Measurements from ENCODE around the gene CPNE7.

Gene CPNE7

DNA sequence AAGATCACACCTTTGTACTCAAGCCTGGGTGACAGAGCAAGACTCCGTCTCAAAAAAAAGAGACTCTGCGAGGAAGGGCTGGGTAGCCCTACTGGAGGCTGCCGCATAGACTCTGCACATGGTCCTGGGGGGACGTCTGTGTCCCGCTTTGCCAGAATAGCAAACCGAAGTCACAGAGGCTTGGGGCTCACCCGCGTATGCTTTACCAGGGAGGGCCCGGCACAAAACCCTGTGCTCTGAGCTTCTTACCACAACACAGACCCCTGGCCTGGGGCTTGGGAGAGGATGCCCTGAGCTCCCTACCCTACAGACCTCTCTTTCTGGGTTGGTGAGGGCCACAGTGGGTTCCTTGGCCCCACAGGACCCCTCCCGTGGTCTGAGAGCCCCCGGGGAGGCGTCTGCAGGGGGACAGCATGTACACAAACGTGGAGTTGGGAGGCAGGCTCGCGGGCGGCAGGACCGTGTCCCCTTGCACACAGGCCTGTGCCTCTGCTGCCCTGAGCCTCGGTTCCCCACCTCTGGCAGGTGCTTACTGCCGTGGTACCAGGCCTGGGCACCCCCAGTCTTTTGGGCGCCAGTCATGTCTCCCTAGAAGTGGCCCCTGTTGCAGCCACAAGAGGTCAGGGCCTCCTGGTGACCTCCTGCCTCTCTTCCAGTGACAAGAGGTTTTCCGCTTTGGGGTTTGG is 13.8 kb downstream of the CPNE7 start:
- no peak for DNase-seq (ENCODE audit: low read depth in 2 of 2)
- no peak overlapping the region for H3K4me3 ChIP-seq (replicated peaks in 1 of 2; ENCODE audit: low read depth in 2 of 2, low read length in 2 of 2)
- TF ChIP-seq, protein P1, sequence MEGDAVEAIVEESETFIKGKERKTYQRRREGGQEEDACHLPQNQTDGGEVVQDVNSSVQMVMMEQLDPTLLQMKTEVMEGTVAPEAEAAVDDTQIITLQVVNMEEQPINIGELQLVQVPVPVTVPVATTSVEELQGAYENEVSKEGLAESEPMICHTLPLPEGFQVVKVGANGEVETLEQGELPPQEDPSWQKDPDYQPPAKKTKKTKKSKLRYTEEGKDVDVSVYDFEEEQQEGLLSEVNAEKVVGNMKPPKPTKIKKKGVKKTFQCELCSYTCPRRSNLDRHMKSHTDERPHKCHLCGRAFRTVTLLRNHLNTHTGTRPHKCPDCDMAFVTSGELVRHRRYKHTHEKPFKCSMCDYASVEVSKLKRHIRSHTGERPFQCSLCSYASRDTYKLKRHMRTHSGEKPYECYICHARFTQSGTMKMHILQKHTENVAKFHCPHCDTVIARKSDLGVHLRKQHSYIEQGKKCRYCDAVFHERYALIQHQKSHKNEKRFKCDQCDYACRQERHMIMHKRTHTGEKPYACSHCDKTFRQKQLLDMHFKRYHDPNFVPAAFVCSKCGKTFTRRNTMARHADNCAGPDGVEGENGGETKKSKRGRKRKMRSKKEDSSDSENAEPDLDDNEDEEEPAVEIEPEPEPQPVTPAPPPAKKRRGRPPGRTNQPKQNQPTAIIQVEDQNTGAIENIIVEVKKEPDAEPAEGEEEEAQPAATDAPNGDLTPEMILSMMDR (IDR thresholded peaks at IDR 0.05; ENCODE audit: low read depth, low read length), result no peak

- H3K4me3 ChIP-seq (replicated peaks in 1 of 2; ENCODE audit: low read depth in 2 of 2, low read length in 2 of 2), result no peak overlapping the region
- DNase-seq (ENCODE audit: low read depth in 2 of 2), result no peak
These were observed 18.3 kb downstream of the CPNE7 start for GRCh38 chr16:89593841-89594240.

DNA sequence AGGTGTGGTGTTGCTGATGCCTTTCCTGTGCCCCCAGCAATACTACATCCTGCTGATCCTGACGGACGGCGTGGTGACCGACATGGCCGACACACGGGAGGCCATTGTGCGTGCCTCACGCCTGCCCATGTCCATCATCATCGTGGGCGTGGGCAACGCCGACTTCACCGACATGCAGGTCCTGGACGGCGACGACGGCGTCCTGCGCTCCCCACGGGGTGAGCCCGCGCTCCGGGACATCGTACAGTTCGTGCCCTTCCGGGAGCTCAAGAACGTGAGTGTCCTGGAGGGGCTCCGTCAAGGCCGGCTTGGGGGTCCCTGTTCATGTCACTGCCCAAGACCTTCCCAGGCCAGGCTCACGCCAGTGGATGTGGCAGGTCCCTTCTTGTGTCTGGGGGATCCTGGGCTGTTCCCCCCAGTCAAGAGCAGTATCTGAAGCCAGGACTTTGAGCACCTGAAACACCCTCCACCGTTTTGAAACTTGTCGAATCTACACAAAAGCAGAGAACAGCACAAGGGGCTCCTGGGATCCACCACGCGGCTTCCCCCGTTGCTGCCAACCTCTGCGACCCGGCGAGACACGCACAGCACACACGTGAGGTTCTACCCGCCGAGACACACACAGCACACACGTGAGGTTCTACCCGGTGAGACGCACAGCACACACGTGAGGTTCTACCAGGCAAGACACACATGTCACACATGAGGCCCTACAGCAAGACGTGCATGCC is 19.9 kb downstream of the CPNE7 start:
- DNase-seq (ENCODE audit: low read depth in 2 of 2), result no peak
- TF ChIP-seq, protein P1 (IDR thresholded peaks at IDR 0.05; ENCODE audit: low read depth, low read length), result no peak
- no peak overlapping the region for H3K4me3 ChIP-seq (replicated peaks in 1 of 2; ENCODE audit: low read depth in 2 of 2, low read length in 2 of 2)

More at GRCh38 chr16:89593841-89594240, 18.3 kb downstream of the CPNE7 start:
- TF ChIP-seq, protein P1 (IDR thresholded peaks at IDR 0.05; ENCODE audit: low read depth, low read length), result no peak

DNA sequence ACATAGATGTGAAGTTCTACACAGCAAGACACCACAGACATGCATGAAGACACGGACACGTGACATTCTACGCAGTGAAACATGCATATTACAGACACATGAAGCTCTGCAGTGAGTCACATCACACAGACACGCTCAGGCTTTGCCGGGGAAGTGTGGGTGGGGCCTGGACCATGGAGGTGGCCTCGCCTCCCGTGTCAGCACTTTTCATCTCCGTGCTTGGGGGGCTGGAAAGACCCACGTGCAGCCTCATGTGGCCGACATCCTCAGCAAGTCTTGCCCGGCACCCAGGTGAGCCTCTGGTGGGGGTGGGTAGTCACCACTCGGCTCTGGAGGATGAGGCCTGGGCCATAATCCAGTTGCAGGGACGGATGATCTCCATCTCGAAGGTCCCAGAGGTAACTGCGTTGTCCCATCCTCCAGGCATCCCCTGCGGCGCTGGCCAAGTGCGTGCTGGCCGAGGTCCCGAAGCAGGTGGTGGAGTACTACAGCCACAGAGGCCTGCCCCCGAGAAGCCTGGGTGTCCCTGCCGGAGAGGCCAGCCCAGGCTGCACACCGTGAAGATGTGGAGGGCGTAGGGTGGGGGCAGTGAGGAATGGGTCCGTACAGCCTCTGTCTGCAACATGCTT is 20.6 kb downstream of the CPNE7 start:
- H3K4me3 ChIP-seq (replicated peaks in 1 of 2; ENCODE audit: low read depth in 2 of 2, low read length in 2 of 2), result no peak overlapping the region
- TF ChIP-seq, protein P1 (IDR thresholded peaks at IDR 0.05; ENCODE audit: low read depth, low read length), result no peak
- DNase-seq (ENCODE audit: low read depth in 2 of 2), result no peak

GRCh38 chr16:89596957-89597649 is 21.5 kb downstream of the CPNE7 start:
- TF ChIP-seq, protein P1 (IDR thresholded peaks at IDR 0.05; ENCODE audit: low read depth, low read length), result no peak
- H3K4me3 ChIP-seq (replicated peaks in 1 of 2; ENCODE audit: low read depth in 2 of 2, low read length in 2 of 2), result no peak overlapping the region
- DNase-seq (ENCODE audit: low read depth in 2 of 2), result no peak

DNA sequence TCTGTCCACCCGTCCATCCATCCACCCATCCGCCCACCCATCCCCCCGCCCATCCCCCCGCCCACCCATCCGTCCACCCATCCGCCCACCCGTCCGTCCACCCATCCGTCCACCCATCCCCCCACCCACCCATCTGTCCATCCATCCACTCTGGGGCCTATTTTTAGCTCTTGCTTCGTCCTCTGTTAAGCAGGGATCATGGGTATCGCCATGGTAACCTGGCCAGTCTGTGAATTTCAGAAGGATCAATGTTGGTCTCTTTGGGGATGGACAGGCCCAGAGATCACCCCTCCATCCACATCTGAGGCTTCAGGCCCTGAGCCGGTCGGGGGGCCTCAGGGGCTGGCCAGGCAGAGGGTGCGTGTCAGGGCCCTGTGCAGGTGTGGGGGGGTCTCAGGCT is 22.6 kb downstream of the CPNE7 start:
- TF ChIP-seq, protein P1 (IDR thresholded peaks at IDR 0.05; ENCODE audit: low read depth, low read length), result no peak
- no peak overlapping the region for H3K4me3 ChIP-seq (replicated peaks in 1 of 2; ENCODE audit: low read depth in 2 of 2, low read length in 2 of 2)
- peak in 1 of 2 donors; percentile 46 for DNase-seq (ENCODE audit: low read depth in 2 of 2)
